AG04449 (cell line): ENCODE data around the gene UAP1.

ENCODE experiments used
- CTCF ChIA-PET: fragments of 350-600 bp; formaldehyde crosslinking; extraction: SDS; loops from one replicate; lab custom pipeline; 2021; ENCODE audit warnings: antibody characterized with exemption; lab: Yijun Ruan, JAX
- POLR2A ChIA-PET: fragments of 400-600, 350-600 bp; formaldehyde crosslinking; extraction: SDS; loops from one replicate; lab custom pipeline; 2020; ENCODE audit warnings: antibody characterized with exemption, inconsistent platforms; lab: Yijun Ruan, JAX
- DNase-seq: peaks from one replicate; pipeline ENCODE4 v3.0.0-alpha.2; 2010; ENCODE audit warnings: low read depth, low spot score
- H3K4me3 ChIP-seq: 2 replicates; pipeline ENCODE4 v1.5.1; 2011; ENCODE audit warnings: low read depth, mild to moderate bottlenecking, control low read depth, low read length
- TF ChIP-seq, protein P1 (sequence below): IDR thresholded peaks from one replicate; pipeline ENCODE4 v1.5.1; 2011; ENCODE audit warnings: mild to moderate bottlenecking, moderate library complexity, low read length, control low read depth, inconsistent platforms; ENCODE audit not compliant: insufficient read depth; ENCODE audit errors: missing control alignments

The UAP1 gene

GRCh38 chr1:162631546-162632191 lies 70.1 kb downstream of the UAP1 start:
- no peak for DNase-seq
- peak overlapping the region; percentile 62 for H3K4me3 ChIP-seq
- ChIA-PET CTCF (interaction anchor here (0.7 to 11.6 kb wide), 9 partner anchors 10 to 202 kb away, joined by 3 to 102 read pairs (median 4); no protein-coding TSS in a partner anchor), POLR2A (interaction anchor here (0.6 to 3.3 kb wide), 14 partner anchors 19 to 438 kb away, joined by 3 to 15 read pairs (median 5); partner anchors contain the start of genes RGS4 and UAP1)
- TF ChIP-seq, protein P1, sequence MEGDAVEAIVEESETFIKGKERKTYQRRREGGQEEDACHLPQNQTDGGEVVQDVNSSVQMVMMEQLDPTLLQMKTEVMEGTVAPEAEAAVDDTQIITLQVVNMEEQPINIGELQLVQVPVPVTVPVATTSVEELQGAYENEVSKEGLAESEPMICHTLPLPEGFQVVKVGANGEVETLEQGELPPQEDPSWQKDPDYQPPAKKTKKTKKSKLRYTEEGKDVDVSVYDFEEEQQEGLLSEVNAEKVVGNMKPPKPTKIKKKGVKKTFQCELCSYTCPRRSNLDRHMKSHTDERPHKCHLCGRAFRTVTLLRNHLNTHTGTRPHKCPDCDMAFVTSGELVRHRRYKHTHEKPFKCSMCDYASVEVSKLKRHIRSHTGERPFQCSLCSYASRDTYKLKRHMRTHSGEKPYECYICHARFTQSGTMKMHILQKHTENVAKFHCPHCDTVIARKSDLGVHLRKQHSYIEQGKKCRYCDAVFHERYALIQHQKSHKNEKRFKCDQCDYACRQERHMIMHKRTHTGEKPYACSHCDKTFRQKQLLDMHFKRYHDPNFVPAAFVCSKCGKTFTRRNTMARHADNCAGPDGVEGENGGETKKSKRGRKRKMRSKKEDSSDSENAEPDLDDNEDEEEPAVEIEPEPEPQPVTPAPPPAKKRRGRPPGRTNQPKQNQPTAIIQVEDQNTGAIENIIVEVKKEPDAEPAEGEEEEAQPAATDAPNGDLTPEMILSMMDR, result no peak

GRCh38 chr1:162632217-162632666 lies 70.7 kb downstream of the UAP1 start, which contains the start of gene DDR2:
TSS of gene DDR2 (plus strand) at chr1:162632464. CDS start at chr1:162719064, 86,600 bp downstream.
- peak within 1 kb of the TSS; percentile 85 for H3K4me3 ChIP-seq
- CTCF ChIA-PET, result interaction anchor here (0.9 to 11.6 kb wide), 10 partner anchors 9 to 168 kb away, joined by 3 to 102 read pairs (median 4); no protein-coding TSS in a partner anchor
- POLR2A ChIA-PET, result interaction anchor here (0.6 to 3.3 kb wide), 13 partner anchors 11 to 437 kb away, joined by 3 to 15 read pairs (median 5); partner anchors contain the start of genes RGS4 and UAP1
- TF ChIP-seq, protein P1, result no peak
- peak; percentile 91 for DNase-seq

GRCh38 chr1:162632698-162633080 lies 71.2 kb downstream of the UAP1 start:
- POLR2A ChIA-PET, result interaction anchor here (0.6 to 3.3 kb wide), 12 partner anchors 11 to 91 kb away, joined by 3 to 15 read pairs (median 6); partner anchors contain the start of gene UAP1
- DNase-seq, result no peak
- CTCF ChIA-PET, result interaction anchor here (0.9 to 11.6 kb wide), 9 partner anchors 9 to 167 kb away, joined by 3 to 102 read pairs (median 3); no protein-coding TSS in a partner anchor

DNA sequence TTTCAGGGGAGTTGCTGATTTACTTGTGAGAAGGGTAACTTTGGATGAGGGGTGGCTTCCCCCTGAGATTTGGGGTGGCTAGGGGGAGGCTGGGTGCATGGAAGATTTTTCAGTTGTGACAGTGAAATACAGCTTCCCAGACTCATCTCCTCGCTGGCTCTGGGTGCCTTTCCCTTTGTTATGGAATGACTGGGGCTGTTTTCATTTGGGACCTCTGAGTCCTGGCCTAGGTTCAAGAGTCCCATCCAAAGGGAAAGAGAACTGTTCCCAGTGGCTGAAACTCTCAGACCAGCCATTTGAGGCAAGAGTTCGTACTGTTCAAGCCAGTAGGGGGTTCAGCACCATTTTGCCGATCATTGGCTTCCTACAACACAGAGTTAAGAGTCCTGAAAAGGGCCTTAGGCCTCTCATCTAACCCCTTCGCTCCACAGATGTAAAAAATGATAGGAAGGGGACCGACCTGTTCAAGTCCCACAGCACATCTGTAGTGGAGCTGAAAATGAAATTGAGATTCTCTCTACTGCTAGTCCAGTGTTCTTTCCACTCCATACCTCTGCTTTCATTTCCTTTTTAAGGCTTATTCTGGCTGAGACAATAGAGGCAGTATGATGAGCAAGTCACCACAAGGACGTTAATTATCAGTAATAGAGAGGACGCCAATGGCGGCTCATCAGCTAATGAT lies 71.7 kb downstream of the UAP1 start:
- peak overlapping the region; percentile 85 for H3K4me3 ChIP-seq
- POLR2A ChIA-PET, result interaction anchor here (0.6 to 2.1 kb wide), 10 partner anchors 10 to 91 kb away, joined by 3 to 8 read pairs (median 6); no protein-coding TSS in a partner anchor
- DNase-seq, result no peak
- CTCF ChIA-PET, result interaction anchor here (0.9 to 11.6 kb wide), 10 partner anchors 8 to 138 kb away, joined by 3 to 102 read pairs (median 4); no protein-coding TSS in a partner anchor
- TF ChIP-seq, protein P1, result peak; percentile 33

More at GRCh38 chr1:162632698-162633080, 71.2 kb downstream of the UAP1 start:
- TF ChIP-seq, protein P1, result no peak
- H3K4me3 ChIP-seq, result peak overlapping the region; percentile 85

DNA sequence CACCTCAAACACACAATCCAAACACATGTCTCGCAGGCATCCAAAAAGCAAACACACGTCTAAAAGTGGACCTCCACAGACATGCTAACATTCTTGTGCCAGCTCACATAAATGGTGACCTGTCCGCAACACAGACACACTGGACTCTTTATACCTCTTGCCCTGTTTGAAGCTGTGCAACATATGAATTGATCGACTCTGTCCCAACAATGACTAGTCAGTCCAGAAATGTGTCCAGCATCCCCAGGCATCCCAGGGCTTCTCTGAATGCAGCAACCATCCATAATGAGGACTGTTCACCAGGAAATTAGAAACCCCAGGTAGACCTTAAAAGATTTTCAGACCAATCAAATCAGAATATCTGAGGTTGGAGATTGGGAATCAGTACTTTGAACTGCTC lies 73.9 kb downstream of the UAP1 start:
- POLR2A ChIA-PET, result interaction anchor here (0.8 kb wide), 1 partner anchor 20 kb away, joined by 5 read pairs; no protein-coding TSS in a partner anchor
- H3K4me3 ChIP-seq, result peak overlapping the region; percentile 85
- TF ChIP-seq, protein P1, result no peak
- DNase-seq, result no peak
- CTCF ChIA-PET, result interaction anchor here (2.2 to 11.6 kb wide), 2 partner anchors 16 to 22 kb away, joined by 8 to 102 read pairs; no protein-coding TSS in a partner anchor
